ENCODE results near the gene CDH4. TPM values are rescaled to one million over a fixed set of nuclear protein-coding genes. Genes with fewer than 3 reads are reported as not detected.

Gene CDH4
- total RNA-seq, 2 experiments from 2014 or later, result 0.11 to 0.18 TPM

DNA sequence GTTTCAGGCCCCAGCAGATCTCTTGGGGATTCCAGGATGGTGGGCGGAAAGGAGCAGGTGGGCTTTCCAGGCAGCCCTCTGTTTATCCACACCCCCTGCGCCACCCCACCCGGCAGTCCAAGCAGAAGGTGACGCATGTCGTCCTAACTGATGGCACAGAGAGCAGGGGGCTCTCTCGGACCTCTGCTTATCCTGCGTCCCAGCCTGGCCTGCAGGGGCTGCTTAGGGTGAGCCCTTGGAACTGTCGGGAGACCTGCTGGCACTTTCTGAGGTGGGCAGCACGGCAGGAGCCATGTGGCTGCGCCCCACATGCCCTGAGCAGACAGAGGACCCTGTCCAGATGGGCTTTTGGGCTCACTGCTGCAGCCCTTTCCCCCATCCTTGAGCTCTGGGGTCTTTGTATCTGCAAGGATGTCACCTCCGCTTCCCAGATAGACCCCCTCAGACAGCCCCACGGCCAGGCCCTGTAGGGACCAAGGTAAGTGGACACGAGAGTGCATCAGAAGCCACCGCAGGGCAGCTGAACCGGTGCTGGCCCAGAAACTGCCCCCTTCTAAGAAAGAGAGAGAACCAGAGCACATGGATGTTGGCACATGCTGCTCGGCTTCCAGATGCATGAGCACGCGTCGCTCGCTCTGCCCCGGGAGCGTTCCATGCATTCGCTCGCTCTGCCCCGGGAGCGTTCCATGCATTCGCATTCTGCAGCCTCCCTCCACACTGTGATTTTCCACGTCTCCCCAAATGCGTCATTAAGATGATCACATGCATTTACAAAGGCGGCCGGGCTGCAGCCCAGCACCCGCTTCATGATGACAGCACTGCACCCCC lies 566.9 kb downstream of the CDH4 start:
- ATAC-seq (no peak), DNase-seq (no peak)
- no peaks in the 10 kb centered on the region for H3K27me3 Mint-ChIP-seq
- H3K4me3 Mint-ChIP-seq, result no peak overlapping the region
- TF ChIP-seq, protein P1, sequence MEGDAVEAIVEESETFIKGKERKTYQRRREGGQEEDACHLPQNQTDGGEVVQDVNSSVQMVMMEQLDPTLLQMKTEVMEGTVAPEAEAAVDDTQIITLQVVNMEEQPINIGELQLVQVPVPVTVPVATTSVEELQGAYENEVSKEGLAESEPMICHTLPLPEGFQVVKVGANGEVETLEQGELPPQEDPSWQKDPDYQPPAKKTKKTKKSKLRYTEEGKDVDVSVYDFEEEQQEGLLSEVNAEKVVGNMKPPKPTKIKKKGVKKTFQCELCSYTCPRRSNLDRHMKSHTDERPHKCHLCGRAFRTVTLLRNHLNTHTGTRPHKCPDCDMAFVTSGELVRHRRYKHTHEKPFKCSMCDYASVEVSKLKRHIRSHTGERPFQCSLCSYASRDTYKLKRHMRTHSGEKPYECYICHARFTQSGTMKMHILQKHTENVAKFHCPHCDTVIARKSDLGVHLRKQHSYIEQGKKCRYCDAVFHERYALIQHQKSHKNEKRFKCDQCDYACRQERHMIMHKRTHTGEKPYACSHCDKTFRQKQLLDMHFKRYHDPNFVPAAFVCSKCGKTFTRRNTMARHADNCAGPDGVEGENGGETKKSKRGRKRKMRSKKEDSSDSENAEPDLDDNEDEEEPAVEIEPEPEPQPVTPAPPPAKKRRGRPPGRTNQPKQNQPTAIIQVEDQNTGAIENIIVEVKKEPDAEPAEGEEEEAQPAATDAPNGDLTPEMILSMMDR (IDR thresholded peaks at IDR 0.05), result no peak
- ChIA-PET CTCF (no interaction called here), POLR2A (no interaction called here)
- H3K4me1 Mint-ChIP-seq (ENCODE audit: low read depth), result no peaks in the 10 kb centered on the region
- peaks cover 3% of the 10 kb centered on the region for H3K9me3 Mint-ChIP-seq
- no peak overlapping the region for H3K27ac Mint-ChIP-seq
- H3K36me3 Mint-ChIP-seq (ENCODE audit: low read depth), result no peaks in the 10 kb centered on the region
- intact Hi-C loops (cut with micrococcal nuclease), result no loop called here

DNA sequence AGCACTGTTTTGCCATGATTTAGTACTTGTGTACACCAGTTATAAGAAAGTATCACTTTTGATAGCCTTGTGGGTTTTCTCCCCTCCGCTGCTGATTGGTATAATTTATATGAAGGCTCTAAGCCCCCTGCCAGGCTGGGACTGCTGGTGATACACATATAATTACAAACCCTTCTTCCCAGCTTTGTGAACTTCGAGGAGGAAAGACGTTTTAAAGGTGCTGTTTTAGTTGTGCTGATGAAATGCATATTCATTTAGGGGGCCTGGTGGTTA lies 567.4 kb downstream of the CDH4 start:
- H3K4me3 Mint-ChIP-seq, result no peak overlapping the region
- POLR2A ChIA-PET, result no interaction called here
- ATAC-seq, result no peak

DNA sequence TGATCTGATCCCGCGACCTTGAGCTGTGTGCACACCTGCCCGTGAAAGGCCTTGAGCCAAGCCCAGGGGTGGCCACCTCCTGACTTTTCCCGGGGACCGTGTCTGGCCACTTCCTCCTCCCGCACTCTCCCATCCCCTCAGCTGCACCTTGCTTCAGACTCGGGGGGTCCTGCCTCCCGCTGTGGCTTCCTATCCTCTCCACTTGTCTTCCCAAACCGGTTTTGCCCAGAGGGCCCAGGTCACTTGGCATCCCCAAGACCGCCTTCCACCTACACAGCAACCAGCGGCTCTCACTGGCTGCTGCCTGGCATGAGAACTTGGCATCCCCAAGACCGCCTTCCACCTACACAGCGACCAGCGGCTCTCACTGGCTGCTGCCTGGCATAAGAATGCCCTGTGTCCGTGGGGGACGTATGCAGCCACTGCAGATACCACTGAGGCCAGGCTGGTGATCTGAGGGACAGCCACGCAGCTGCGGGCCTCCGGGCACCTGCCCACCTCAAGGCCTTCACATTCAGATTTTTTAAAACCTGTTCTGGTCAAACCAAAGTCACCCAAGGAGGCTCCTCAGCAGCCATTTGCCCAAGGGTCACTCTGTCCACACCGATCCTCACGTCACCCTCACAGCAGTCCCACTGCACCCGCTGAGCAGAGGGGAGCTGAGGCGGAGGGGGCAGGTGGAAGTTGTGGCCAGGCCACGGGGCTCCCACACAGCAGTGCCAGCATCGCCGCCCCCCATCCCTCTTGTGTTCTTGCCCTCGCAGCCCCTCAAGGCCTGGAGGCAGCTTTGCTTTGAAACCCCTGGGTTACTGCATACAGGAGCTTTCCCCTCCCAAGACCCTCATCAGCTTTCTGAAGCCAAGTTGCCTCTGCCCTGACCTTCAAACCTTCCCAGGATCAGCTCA lies 568.1 kb downstream of the CDH4 start:
- H3K27ac Mint-ChIP-seq, result no peak overlapping the region
- DNase-seq, result no peak
- ChIA-PET POLR2A (no interaction called here), CTCF (no interaction called here)
- H3K9me3 Mint-ChIP-seq, result peaks cover 3% of the 10 kb centered on the region
- no peaks in the 10 kb centered on the region for H3K36me3 Mint-ChIP-seq (ENCODE audit: low read depth)
- TF ChIP-seq, protein P1 (IDR thresholded peaks at IDR 0.05), result no peak
- intact Hi-C loops (cut with micrococcal nuclease), result no loop called here
- H3K27me3 Mint-ChIP-seq, result no peaks in the 10 kb centered on the region
- no peak overlapping the region for H3K4me3 Mint-ChIP-seq
- no peaks in the 10 kb centered on the region for H3K4me1 Mint-ChIP-seq (ENCODE audit: low read depth)
- no peak for ATAC-seq

More for the DNA sequence above, 567.4 kb downstream of the CDH4 start:
- H3K4me1 Mint-ChIP-seq (ENCODE audit: low read depth), result no peaks in the 10 kb centered on the region
- no peak overlapping the region for H3K27ac Mint-ChIP-seq
- no peak for DNase-seq
- TF ChIP-seq, protein P1 (IDR thresholded peaks at IDR 0.05), result no peak
- no peaks in the 10 kb centered on the region for H3K27me3 Mint-ChIP-seq
- CTCF ChIA-PET, result no interaction called here
- intact Hi-C loops (cut with micrococcal nuclease), result no loop called here
- no peaks in the 10 kb centered on the region for H3K36me3 Mint-ChIP-seq (ENCODE audit: low read depth)
- H3K9me3 Mint-ChIP-seq, result peaks cover 3% of the 10 kb centered on the region

DNA sequence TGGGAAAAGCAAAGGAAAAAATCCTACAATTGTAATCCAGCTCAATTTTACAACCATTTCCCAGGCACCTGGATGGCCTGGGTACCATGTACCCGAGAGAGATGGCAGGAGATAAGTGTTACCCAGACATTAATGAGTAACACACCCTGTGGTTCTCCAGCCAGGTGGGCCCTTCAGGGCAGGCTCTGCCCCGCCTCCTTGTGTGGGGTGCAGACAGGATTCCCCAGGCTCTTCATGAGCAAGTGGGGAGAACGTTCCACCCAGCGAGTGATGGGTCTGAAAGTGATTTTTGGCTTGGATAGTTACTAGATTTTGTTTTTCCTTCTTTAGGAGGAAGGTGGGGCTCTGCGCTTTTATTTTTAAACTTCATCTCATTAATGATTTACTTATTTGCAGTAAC lies 569.7 kb downstream of the CDH4 start:
- intact Hi-C loops (cut with micrococcal nuclease), result no loop called here
- CTCF ChIA-PET, result no interaction called here
- TF ChIP-seq, protein P1 (IDR thresholded peaks at IDR 0.05), result no peak
- H3K36me3 Mint-ChIP-seq (ENCODE audit: low read depth), result no peaks in the 10 kb centered on the region
- no peak overlapping the region for H3K4me3 Mint-ChIP-seq
- peaks cover 3% of the 10 kb centered on the region for H3K9me3 Mint-ChIP-seq
- H3K4me1 Mint-ChIP-seq (ENCODE audit: low read depth), result no peaks in the 10 kb centered on the region
- no peaks in the 10 kb centered on the region for H3K27me3 Mint-ChIP-seq
- no peak overlapping the region for H3K27ac Mint-ChIP-seq
- POLR2A ChIA-PET, result no interaction called here
- no peak for ATAC-seq
- DNase-seq, result no peak

DNA sequence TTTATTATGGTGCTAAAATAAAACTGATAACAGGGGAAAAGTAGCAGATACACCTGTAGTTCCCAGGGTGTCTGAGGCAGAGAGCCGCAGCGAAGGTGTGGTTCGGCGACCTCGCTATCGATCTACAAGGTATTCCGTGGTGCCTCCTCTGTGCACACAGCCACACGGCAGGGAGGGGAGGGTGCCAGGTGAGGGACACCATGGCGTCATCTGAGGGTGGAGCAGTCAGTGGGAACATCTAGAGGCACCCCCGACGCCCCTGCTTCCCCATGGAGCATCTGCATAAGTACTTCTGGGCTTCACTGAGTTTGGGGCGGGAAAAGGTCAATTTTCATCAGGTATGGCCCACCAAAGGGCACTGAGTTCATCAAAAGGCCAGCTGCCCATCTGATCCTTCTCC lies 570.3 kb downstream of the CDH4 start:
- ATAC-seq (no peak), DNase-seq (no peak)
- intact Hi-C loops (cut with micrococcal nuclease), result no loop called here
- no peaks in the 10 kb centered on the region for H3K36me3 Mint-ChIP-seq (ENCODE audit: low read depth)
- H3K4me1 Mint-ChIP-seq (ENCODE audit: low read depth), result no peaks in the 10 kb centered on the region
- no peaks in the 10 kb centered on the region for H3K27me3 Mint-ChIP-seq
- H3K4me3 Mint-ChIP-seq, result no peak overlapping the region
- ChIA-PET CTCF (no interaction called here), POLR2A (no interaction called here)
- no peak overlapping the region for H3K27ac Mint-ChIP-seq
- peaks cover 3% of the 10 kb centered on the region for H3K9me3 Mint-ChIP-seq
- TF ChIP-seq, protein P1 (IDR thresholded peaks at IDR 0.05), result no peak
